H1 (cell line): ENCODE measurements around the gene OBSCN. TPM values are rescaled to one million over a fixed set of nuclear protein-coding genes. Genes with fewer than 3 reads are reported as not detected.
A peak's percentile ranks its signal among the peaks of the same experiment; 100 is the strongest.

Experiments
- CTCF ChIA-PET: fragments of 300-600 bp; sonication (Branson Sonifier 250); formaldehyde crosslinking; loops from one replicate; lab custom pipeline; 2021; ENCODE audit not compliant: partially characterized antibody; lab: Charles Lee
- POLR2A ChIA-PET: fragments of 300-600 bp; sonication (Branson Sonifier 250); formaldehyde crosslinking; loops from one replicate; lab custom pipeline; 2021; ENCODE audit warnings: inconsistent platforms; ENCODE audit not compliant: partially characterized antibody; lab: Charles Lee
- DNase-seq, 2 experiments: peaks; one replicate each; pipeline versions ENCODE4 v3.0.0 to v3.0.0-alpha.2; 2010 to 2022; ENCODE audit warnings: low spot score in 2 of 2, low read depth in 1 of 2, mixed read lengths in 1 of 2
- FAIRE-seq: peaks from 2 replicates; lab custom pipeline; 2011; peaks lifted over from hg19 to GRCh38; lab: Jason Lieb, UNC
- H2AFZ ChIP-seq: 2 replicates; pipeline ENCODE4 v1.8.1; 2012; ENCODE audit warnings: low read length, inconsistent platforms
- H2AK5ac ChIP-seq: 2 replicates; pipeline ENCODE4 v1.6.1; 2013; ENCODE audit warnings: low read depth, low read length
- H2BK120ac ChIP-seq: replicated peaks from 2 replicates; pipeline ENCODE3; 2013; ENCODE audit warnings: low read depth, low read length, inconsistent platforms
- H2BK12ac ChIP-seq: 2 replicates; pipeline ENCODE4 v1.6.1; 2013; ENCODE audit warnings: low read depth, low read length
- H2BK15ac ChIP-seq: 2 replicates; pipeline ENCODE4 v1.6.1; 2013; ENCODE audit warnings: low read length
- H2BK20ac ChIP-seq: 2 replicates; pipeline ENCODE4 v1.6.1; 2013; ENCODE audit warnings: low read length
- H2BK5ac ChIP-seq: 2 replicates; pipeline ENCODE4 v1.6.1; 2013; ENCODE audit warnings: low read depth, low read length
- H3K14ac ChIP-seq: 2 replicates; pipeline ENCODE4 v1.6.1; 2013; ENCODE audit warnings: inconsistent platforms; ENCODE audit not compliant: insufficient read length
- H3K18ac ChIP-seq: 2 replicates; pipeline ENCODE4 v1.6.1; 2013; ENCODE audit warnings: low read length; ENCODE audit errors: extremely low read depth
- H3K23ac ChIP-seq: 2 replicates; pipeline ENCODE4 v1.6.1; 2013; ENCODE audit warnings: inconsistent platforms; ENCODE audit not compliant: insufficient read length
- H3K23me2 ChIP-seq: 2 replicates; pipeline ENCODE4 v1.6.1; 2013; ENCODE audit warnings: low read depth, low read length
- H3K27ac ChIP-seq: 2 replicates; pipeline ENCODE4 v1.6.1; 2011; ENCODE audit warnings: low read depth, low read length, inconsistent platforms
- H3K27me3 ChIP-seq, 4 experiments: replicated peaks in 1 of 4; 1 replicate in 1 of 4; 2 replicates in 3 of 4; pipeline versions ENCODE4 v1.6.1 to v1.8.1; 2011 to 2013; ENCODE audit warnings: low read length in 3 of 4, mild to moderate bottlenecking in 3 of 4, inconsistent platforms in 2 of 4, mixed read lengths in 2 of 4, moderate library complexity in 1 of 4; ENCODE audit not compliant: control insufficient read depth in 3 of 4, insufficient read depth in 3 of 4; ENCODE audit errors: extremely low read depth in 1 of 4
- H3K36me3 ChIP-seq, 4 experiments: 2 replicates each; pipeline versions ENCODE4 v1.6.1 to v1.8.1; 2011 to 2013; ENCODE audit warnings: mild to moderate bottlenecking in 4 of 4, low read length in 3 of 4, moderate library complexity in 2 of 4, control low read depth in 1 of 4, inconsistent platforms in 1 of 4; ENCODE audit not compliant: insufficient read depth in 4 of 4, control insufficient read depth in 2 of 4
- H3K4ac ChIP-seq: replicated peaks from 2 replicates; pipeline ENCODE3; 2013; ENCODE audit warnings: low read length, low read depth, mixed read lengths, inconsistent platforms; ENCODE audit not compliant: insufficient read length
- H3K4me1 ChIP-seq, 4 experiments: replicated peaks in 1 of 4; 1 replicate in 1 of 4; 2 replicates in 3 of 4; pipeline versions ENCODE4 v1.6.1 to v1.8.1; 2011 to 2013; ENCODE audit warnings: low read length in 3 of 4, inconsistent platforms in 2 of 4, mixed read lengths in 1 of 4; ENCODE audit not compliant: insufficient read depth in 4 of 4, control insufficient read depth in 3 of 4
- H3K4me2 ChIP-seq, 2 experiments: 2 replicates each; pipeline versions ENCODE4 v1.6.1 to v1.8.1; 2011 to 2013; ENCODE audit warnings: low read depth in 2 of 2, low read length in 2 of 2, control low read depth in 1 of 2, inconsistent platforms in 1 of 2, mild to moderate bottlenecking in 1 of 2; ENCODE audit not compliant: insufficient read depth in 1 of 2
- H3K4me3 ChIP-seq, 4 experiments: fragments of 200-600, 300-600 bp in 1 of 4; sonication (generic), shearing (Covaris generic), sonication (Bioruptor Twin) in 1 of 4; 2 replicates each; pipeline versions ENCODE4 v1.5.1 to v1.8.1; 2011 to 2016; ENCODE audit warnings: low read length in 4 of 4, low read depth in 3 of 4, control low read depth in 2 of 4, inconsistent platforms in 2 of 4, mild to moderate bottlenecking in 2 of 4, mixed read lengths in 1 of 4, moderate library complexity in 1 of 4; ENCODE audit not compliant: insufficient read depth in 2 of 4; ENCODE audit errors: extremely low read depth in 1 of 4
- H3K56ac ChIP-seq: replicated peaks from 2 replicates; pipeline ENCODE3; 2013; ENCODE audit warnings: low read depth, mild to moderate bottlenecking, mixed read lengths, low read length, inconsistent platforms; ENCODE audit not compliant: insufficient read length
- H3K79me1 ChIP-seq: 2 replicates; pipeline ENCODE4 v1.6.1; 2013; ENCODE audit warnings: low read depth, low read length, control low read depth
- H3K79me2 ChIP-seq, 2 experiments: 2 replicates each; pipeline versions ENCODE4 v1.6.1 to v1.8.1; 2012 to 2013; ENCODE audit warnings: low read length in 2 of 2, mild to moderate bottlenecking in 2 of 2, inconsistent platforms in 1 of 2; ENCODE audit not compliant: insufficient read depth in 2 of 2, control insufficient read depth in 1 of 2
- H3K9ac ChIP-seq, 4 experiments: replicated peaks in 1 of 4; 1 replicate in 1 of 4; 2 replicates in 3 of 4; pipeline versions ENCODE4 v1.6.1 to v1.8.1; 2011 to 2013; ENCODE audit warnings: low read depth in 3 of 4, low read length in 3 of 4, control low read depth in 2 of 4, mild to moderate bottlenecking in 2 of 4, moderate library complexity in 2 of 4, inconsistent platforms in 1 of 4; ENCODE audit errors: extremely low read depth in 1 of 4
- H3K9me3 ChIP-seq, 2 experiments: 2 replicates each; pipeline versions ENCODE4 v1.6.1 to v1.8.1; 2012 to 2013; ENCODE audit warnings: mild to moderate bottlenecking in 2 of 2, moderate library complexity in 2 of 2, control low read depth in 1 of 2, inconsistent platforms in 1 of 2, low read depth in 1 of 2, low read length in 1 of 2, mixed read lengths in 1 of 2; ENCODE audit not compliant: insufficient read depth in 2 of 2
- H4K20me1 ChIP-seq, 2 experiments: replicated peaks in 1 of 2; 2 replicates each; pipeline versions ENCODE3 to v1.8.1; 2011 to 2013; ENCODE audit warnings: inconsistent platforms in 2 of 2, low read length in 2 of 2, mild to moderate bottlenecking in 1 of 2; ENCODE audit not compliant: insufficient read depth in 2 of 2, control insufficient read depth in 1 of 2
- H4K5ac ChIP-seq: 2 replicates; pipeline ENCODE4 v1.6.1; 2013; ENCODE audit warnings: low read length, low read depth, mixed read lengths, inconsistent platforms; ENCODE audit not compliant: insufficient read length
- H4K8ac ChIP-seq: 2 replicates; pipeline ENCODE4 v1.8.0; 2013; ENCODE audit warnings: mild to moderate bottlenecking, moderate library complexity, low read length, inconsistent platforms; ENCODE audit not compliant: insufficient read depth; ENCODE audit errors: extremely low read depth
- H4K91ac ChIP-seq: replicated peaks from 2 replicates; pipeline ENCODE3; 2013; ENCODE audit warnings: low read length, mixed read lengths, inconsistent platforms; ENCODE audit not compliant: insufficient read length
- ASH2L ChIP-seq: fragments of 200-600, 300-600 bp; sonication (generic); IDR thresholded peaks from one replicate; pipeline ENCODE4 v1.7.1; 2017; ENCODE audit warnings: low read length
- CHD1 ChIP-seq: IDR thresholded peaks from 2 replicates; pipeline ENCODE4 v1.6.1; 2012; ENCODE audit warnings: low read depth, low read length, improper control_type of control experiment
- KDM5A ChIP-seq: fragments of 200-600 bp; IDR thresholded peaks from 2 replicates; pipeline ENCODE4 v1.7.1; 2012; ENCODE audit warnings: mild to moderate bottlenecking, low read length, inconsistent platforms, mixed read lengths
- POU5F1 ChIP-seq: IDR thresholded peaks from 2 replicates; pipeline ENCODE4 v1.6.1; 2011; ENCODE audit warnings: low read depth, mild to moderate bottlenecking, low read length, moderate library complexity
- SP1 ChIP-seq: IDR thresholded peaks from 2 replicates; pipeline ENCODE4 v1.6.1; 2011; ENCODE audit warnings: low read depth, low read length
- WGBS, 2 experiments: shearing (Covaris generic) in 1 of 2; methylation state at CpG; one replicate each; pipeline versions ENCODE4 v1.1.6 to v1.1.7; 2013 to 2015; ENCODE audit warnings: low lambda C conversion rate in 2 of 2, mixed read lengths in 2 of 2, inconsistent platforms in 1 of 2, low coverage in 1 of 2, missing lambda C conversion rate in 1 of 2; ENCODE audit not compliant: insufficient replicate concordance in 2 of 2, insufficient coverage in 1 of 2, insufficient read length in 1 of 2; ENCODE audit errors: extremely low coverage in 1 of 2, missing lambda C conversion rate in 1 of 2; 5-methylcytosine and 5-hydroxymethylcytosine counted together
- polyA plus RNA-seq, 7 experiments: library from polyadenylated mRNA; depleted of rRNA in 3 of 7; stranded (reverse) in 5 of 7; unstranded in 2 of 7; fragments of >200 nt in 5 of 7; fragments of 200-250 nt in 2 of 7; gene quantifications; 1 replicate in 5 of 7; 2 replicates in 1 of 7; 4 replicates in 1 of 7; pipeline versions ENCODE4 v1.2.1 to v1.2.3, GENCODE V29; 2011 to 2013; ENCODE audit warnings: missing spikeins in 2 of 7, mixed read lengths in 2 of 7
- total RNA-seq: library from RNA; stranded (reverse); fragmentation: NEBNext Ultra II Directional; extraction: Animal tissue kit (Norgen Biotek cat#: 25700); gene quantifications from 2 replicates; pipeline ENCODE4 v1.2.1, GENCODE V29; 2021

The OBSCN gene
- total and polyA plus RNA-seq, 2 of the 8 experiments (the other 6 are each of a cell fraction or from before 2014, with no cell fraction given): 7.5 to 28.4 TPM

DNA sequence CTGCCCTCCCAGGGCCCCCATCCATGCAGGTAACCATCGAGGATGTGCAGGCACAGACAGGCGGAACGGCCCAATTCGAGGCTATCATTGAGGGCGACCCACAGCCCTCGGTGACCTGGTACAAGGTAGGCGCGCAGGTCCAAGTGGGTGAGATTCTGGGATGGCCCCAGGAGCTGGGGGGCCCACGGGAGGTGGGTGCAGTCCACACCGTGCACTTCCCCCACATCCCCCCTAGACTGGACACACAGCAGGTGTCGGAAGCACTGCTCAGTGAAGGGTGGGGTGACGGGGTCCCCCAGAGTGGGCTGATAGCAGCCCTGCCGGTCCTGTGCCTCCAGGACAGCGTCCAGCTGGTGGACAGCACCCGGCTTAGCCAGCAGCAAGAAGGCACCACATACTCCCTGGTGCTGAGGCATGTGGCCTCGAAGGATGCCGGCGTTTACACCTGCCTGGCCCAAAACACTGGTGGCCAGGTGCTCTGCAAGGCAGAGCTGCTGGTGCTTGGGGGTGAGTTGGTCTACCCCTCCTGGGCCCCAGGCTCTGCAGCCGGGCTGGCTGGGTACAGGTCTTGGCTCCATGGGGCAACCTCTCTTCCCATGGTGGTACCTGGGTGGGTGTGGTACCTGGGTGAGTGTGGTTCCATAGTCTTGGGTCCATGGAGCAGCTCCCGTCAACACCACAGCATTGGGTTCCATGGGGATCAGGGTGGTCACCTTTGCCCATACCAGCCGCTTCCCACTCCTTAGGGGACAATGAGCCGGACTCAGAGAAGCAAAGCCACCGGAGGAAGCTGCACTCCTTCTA is 158.4 kb downstream of the OBSCN start:
- no peaks in the 10 kb centered on the region for H3K36me3 ChIP-seq
- H3K4me2 ChIP-seq: no peak overlapping the region
- H3K27ac ChIP-seq: no peak overlapping the region
- peaks cover 0 to 2% of the 10 kb centered on the region in 2 experiments for H4K20me1 ChIP-seq
- H3K9me3 ChIP-seq: no peaks in the 10 kb centered on the region
- H3K14ac ChIP-seq: no peak overlapping the region
- no peak overlapping the region for H2BK12ac ChIP-seq
- H4K5ac ChIP-seq: no peak overlapping the region
- TF ChIP-seq SP1: no peak
- no peak for TF ChIP-seq KDM5A
- no peak for TF ChIP-seq POU5F1
- no peak for TF ChIP-seq ASH2L
- no peak for TF ChIP-seq CHD1
- no peak overlapping the region for H2AFZ ChIP-seq
- no peaks in the 10 kb centered on the region; a peak in 3 of 7 replicates for H3K27me3 ChIP-seq
- H2BK15ac ChIP-seq: no peak overlapping the region
- H4K8ac ChIP-seq: peak overlapping the region; percentile 71; the same call in 1 of the 2 replicates
- H3K4me1 ChIP-seq: peaks cover 0 to 16% (median 5%) of the 10 kb centered on the region in 4 experiments; a peak in 4 of 7 replicates
- FAIRE-seq: no peak
- DNase-seq: no peak
- ChIA-PET CTCF (interaction anchor here (1.0 to 1.6 kb wide), 4 partner anchors 11 to 135 kb away, joined by 3 to 4 read pairs (median 3); a partner anchor contains a TSS), POLR2A (interaction anchor here (0.6 to 2.4 kb wide), 5 partner anchors 12 to 123 kb away, joined by 3 to 8 read pairs (median 3); no protein-coding TSS in a partner anchor)
- H3K23ac ChIP-seq: no peak overlapping the region
- no peak overlapping the region for H2BK120ac ChIP-seq
- WGBS, 2 experiments: 88% methylated on average over 22 of the region's 23 CpGs; no CpG with 5 or more reads in 1 of the 2 experiments
- no peak overlapping the region for H3K9ac ChIP-seq
- H2AK5ac ChIP-seq: no peak overlapping the region
- no peak overlapping the region for H3K18ac ChIP-seq
- no peak overlapping the region for H3K56ac ChIP-seq
- no peak overlapping the region; the same call in 1 of the 2 replicates for H2BK20ac ChIP-seq
- no peaks in the 10 kb centered on the region for H3K79me1 ChIP-seq
- H4K91ac ChIP-seq: no peak overlapping the region
- no peak overlapping the region for H3K4ac ChIP-seq
- H3K23me2 ChIP-seq: no peaks in the 10 kb centered on the region
- no peaks in the 10 kb centered on the region for H3K79me2 ChIP-seq
- H2BK5ac ChIP-seq: no peak overlapping the region
- H3K4me3 ChIP-seq: no peak overlapping the region
